GM12878 (cell line): ENCODE results near the gene HLA-DRA.

ENCODE experiments used
- BRCA1 ChIP-seq: IDR thresholded peaks from 2 replicates; pipeline ENCODE4 v1.6.1; 2011; ENCODE audit warnings: low read depth, low read length, improper control_type of control experiment
- ZNF274 ChIP-seq: IDR thresholded peaks from one replicate; pipeline ENCODE4 v1.8.0; 2011; ENCODE audit not compliant: insufficient read length, insufficient read depth
- TF ChIP-seq, protein P1 (sequence below), 3 experiments: IDR thresholded peaks in 2 of 3; conservative IDR thresholded peaks in 1 of 3; 2 replicates each; pipeline ENCODE4 v1.5.1; 2011; ENCODE audit warnings: low read depth in 3 of 3, low read length in 3 of 3, mild to moderate bottlenecking in 3 of 3, control low read depth in 2 of 3, moderate library complexity in 2 of 3, inconsistent platforms in 1 of 3, mixed read lengths in 1 of 3; ENCODE audit not compliant: control insufficient read depth in 2 of 3, insufficient read depth in 1 of 3; ENCODE audit errors: extremely low read depth in 1 of 3

GRCh38 chr6:32436995-32437836 is 2.5 kb upstream of the HLA-DRA start:
- TF ChIP-seq, protein P1, sequence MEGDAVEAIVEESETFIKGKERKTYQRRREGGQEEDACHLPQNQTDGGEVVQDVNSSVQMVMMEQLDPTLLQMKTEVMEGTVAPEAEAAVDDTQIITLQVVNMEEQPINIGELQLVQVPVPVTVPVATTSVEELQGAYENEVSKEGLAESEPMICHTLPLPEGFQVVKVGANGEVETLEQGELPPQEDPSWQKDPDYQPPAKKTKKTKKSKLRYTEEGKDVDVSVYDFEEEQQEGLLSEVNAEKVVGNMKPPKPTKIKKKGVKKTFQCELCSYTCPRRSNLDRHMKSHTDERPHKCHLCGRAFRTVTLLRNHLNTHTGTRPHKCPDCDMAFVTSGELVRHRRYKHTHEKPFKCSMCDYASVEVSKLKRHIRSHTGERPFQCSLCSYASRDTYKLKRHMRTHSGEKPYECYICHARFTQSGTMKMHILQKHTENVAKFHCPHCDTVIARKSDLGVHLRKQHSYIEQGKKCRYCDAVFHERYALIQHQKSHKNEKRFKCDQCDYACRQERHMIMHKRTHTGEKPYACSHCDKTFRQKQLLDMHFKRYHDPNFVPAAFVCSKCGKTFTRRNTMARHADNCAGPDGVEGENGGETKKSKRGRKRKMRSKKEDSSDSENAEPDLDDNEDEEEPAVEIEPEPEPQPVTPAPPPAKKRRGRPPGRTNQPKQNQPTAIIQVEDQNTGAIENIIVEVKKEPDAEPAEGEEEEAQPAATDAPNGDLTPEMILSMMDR (IDR thresholded peaks at IDR 0.05 in 2 of 3, conservative IDR thresholded peaks at IDR 0.05 in 1 of 3; ENCODE audit: control insufficient read depth in 2 of 3, extremely low read depth in 1 of 3, insufficient read depth in 1 of 3, low read depth in 3 of 3, low read length in 3 of 3) = no peak
- TF ChIP-seq BRCA1 (no peak), ZNF274 (no peak)
